Uterus (tissue), 4 donors: ENCODE measurements around the gene RAPGEF2. TPM values are rescaled to one million over a fixed set of nuclear protein-coding genes. Genes with fewer than 3 reads are reported as not detected.

Source experiments
- DNase-seq, 2 donors: peaks; one replicate each; pipeline ENCODE4 v3.0.0-alpha.2; 2019 to 2020
- H3K27ac ChIP-seq, 2 donors: fragments of 200-600 bp; sonication (generic); 1 replicate in 1 of 2; 2 replicates in 1 of 2; pipeline ENCODE4 v1.5.1; 2016 to 2018
- H3K27me3 ChIP-seq, 2 donors: fragments of 200-600 bp; sonication (generic); one replicate each; pipeline ENCODE4 v1.5.1; 2018 to 2019; ENCODE audit warnings: control low read depth in 1 of 2
- H3K36me3 ChIP-seq, 2 donors: fragments of 200-600 bp; sonication (generic); one replicate each; pipeline ENCODE4 v1.5.1; 2019; ENCODE audit warnings: control low read depth in 1 of 2
- H3K4me1 ChIP-seq, 2 donors: fragments of 200-600 bp; sonication (generic); one replicate each; pipeline ENCODE4 v1.5.1; 2018 to 2019; ENCODE audit warnings: control low read depth in 1 of 2
- H3K4me3 ChIP-seq, 2 donors: fragments of 200-600 bp; sonication (generic); 1 replicate in 1 of 2; 2 replicates in 1 of 2; pipeline ENCODE4 v1.5.1; 2018 to 2019; ENCODE audit warnings: mild to moderate bottlenecking in 1 of 2
- H3K9me3 ChIP-seq, 2 donors: fragments of 200-600 bp; sonication (generic); one replicate each; pipeline ENCODE4 v1.5.1; 2019; ENCODE audit warnings: control low read depth in 1 of 2
- CTCF ChIP-seq, 4 experiments: fragments of 200-600 bp in 2 of 4; fragments of 450-650 bp in 2 of 4; sonication (generic) in 2 of 4; IDR thresholded peaks; one replicate each; pipeline ENCODE4 v1.5.1; 2016 to 2019; ENCODE audit warnings: antibody characterized with exemption in 4 of 4, mild to moderate bottlenecking in 2 of 4, moderate library complexity in 1 of 4
- POLR2A ChIP-seq, 2 donors: fragments of 450-650 bp; IDR thresholded peaks; one replicate each; pipeline ENCODE4 v1.6.1; 2016; ENCODE audit warnings: antibody characterized with exemption in 2 of 2, mild to moderate bottlenecking in 1 of 2, moderate library complexity in 1 of 2
- intact Hi-C: fragments of 100-400 bp; cut with DNase I; formaldehyde crosslinking; loops from one replicate; pipeline ENCODE4 v1.15.1; 2023; ENCODE audit warnings: low total_unique reads
- total RNA-seq, 4 donors: library from RNA; depleted of rRNA in 3 of 4; stranded (reverse); fragments of >200 nt in 3 of 4; gene quantifications; one replicate each; pipeline versions ENCODE4 v1.1.0 to v1.2.4, GENCODE V29; 2014 to 2023
- donor health status: DM: yes; HTN: yes; CAD: no.

The RAPGEF2 gene
- total RNA-seq, 4 donors from 2014 or later = 27.9 to 61.4 (median 40.5) TPM

DNA sequence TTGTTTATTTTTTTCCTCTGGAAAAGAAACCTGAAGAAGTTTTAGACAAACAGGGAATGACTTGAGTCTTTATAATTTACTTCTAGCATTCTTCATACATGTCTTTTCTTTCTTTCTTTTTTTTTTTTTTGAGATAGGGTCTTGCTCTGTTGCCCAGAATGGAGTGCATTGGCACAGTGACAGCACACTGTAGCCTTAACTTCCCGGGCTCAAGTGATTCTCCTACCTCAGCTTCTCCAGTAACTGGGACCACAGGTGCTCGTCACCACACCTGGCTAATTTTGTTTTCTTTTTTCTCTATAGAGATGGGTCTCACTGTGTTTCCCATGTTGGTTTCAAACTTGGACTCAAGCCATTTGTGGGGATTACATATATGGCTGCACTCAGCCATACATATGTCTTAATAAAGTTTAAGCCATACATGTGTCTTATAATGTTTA lies 71.8 kb downstream of the RAPGEF2 start:
- Histone ChIP-seq H3K27me3 (no peaks in the 10 kb centered on the region), H3K4me1 (no peaks in the 10 kb centered on the region), H3K9me3 (no peaks in the 10 kb centered on the region), H3K36me3 (no peaks in the 10 kb centered on the region), H3K4me3 (no peak overlapping the region), H3K27ac (peak overlapping the region in 1 of 2 donors; percentile 77)
- TF ChIP-seq CTCF (IDR thresholded peaks at IDR 0.05) (no peak), POLR2A (IDR thresholded peaks at IDR 0.05) (no peak)
- DNase-seq = no peak
- intact Hi-C loops = loop anchor here (5.0 kb wide), 1 partner anchor 322 kb away; no protein-coding TSS in a partner anchor

GRCh38 chr4:159175085-159175988 lies 72.5 kb downstream of the RAPGEF2 start:
- H3K27me3 ChIP-seq = no peaks in the 10 kb centered on the region
- peak overlapping the region in 1 of 2 donors; percentile 77 for H3K27ac ChIP-seq
- H3K4me3 ChIP-seq = no peak overlapping the region
- TF ChIP-seq POLR2A (IDR thresholded peaks at IDR 0.05) (no peak), CTCF (IDR thresholded peaks at IDR 0.05) (peak; percentile 77 to 86 (median 81))
- peak; percentile 32 to 66 for DNase-seq
- H3K9me3 ChIP-seq = no peaks in the 10 kb centered on the region
- no peaks in the 10 kb centered on the region for H3K36me3 ChIP-seq
- intact Hi-C loops = loop anchor here (5.0 kb wide), 1 partner anchor 323 kb away; no protein-coding TSS in a partner anchor
- H3K4me1 ChIP-seq = no peaks in the 10 kb centered on the region

DNA sequence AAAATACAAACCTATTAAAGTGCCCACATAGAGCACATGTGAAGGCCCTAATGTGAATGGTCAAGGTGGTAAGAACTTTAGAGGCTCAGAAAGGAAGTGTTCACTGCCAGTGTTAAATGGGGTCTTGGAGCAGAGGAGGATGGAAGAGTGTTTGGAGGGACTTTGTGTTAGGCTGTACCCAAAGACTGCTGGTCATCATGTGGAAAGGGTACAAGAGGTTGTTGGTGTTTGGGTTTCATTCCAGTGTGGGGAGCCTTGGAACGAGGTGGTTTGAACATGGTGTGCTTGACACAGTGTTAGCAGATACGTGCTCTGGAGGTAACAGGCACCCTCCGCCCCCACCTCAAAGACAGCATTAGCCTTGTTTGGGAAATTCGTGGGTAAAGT lies 73.1 kb downstream of the RAPGEF2 start:
- H3K36me3 ChIP-seq = no peaks in the 10 kb centered on the region
- H3K4me3 ChIP-seq = no peak overlapping the region
- DNase-seq = no peak
- TF ChIP-seq CTCF (IDR thresholded peaks at IDR 0.05) (no peak), POLR2A (IDR thresholded peaks at IDR 0.05) (no peak)
- H3K9me3 ChIP-seq = no peaks in the 10 kb centered on the region
- intact Hi-C loops = loop anchor here (5.0 kb wide), 1 partner anchor 324 kb away; no protein-coding TSS in a partner anchor
- H3K27me3 ChIP-seq = no peaks in the 10 kb centered on the region
- peak overlapping the region in 1 of 2 donors; percentile 77 for H3K27ac ChIP-seq
- H3K4me1 ChIP-seq = no peaks in the 10 kb centered on the region

DNA sequence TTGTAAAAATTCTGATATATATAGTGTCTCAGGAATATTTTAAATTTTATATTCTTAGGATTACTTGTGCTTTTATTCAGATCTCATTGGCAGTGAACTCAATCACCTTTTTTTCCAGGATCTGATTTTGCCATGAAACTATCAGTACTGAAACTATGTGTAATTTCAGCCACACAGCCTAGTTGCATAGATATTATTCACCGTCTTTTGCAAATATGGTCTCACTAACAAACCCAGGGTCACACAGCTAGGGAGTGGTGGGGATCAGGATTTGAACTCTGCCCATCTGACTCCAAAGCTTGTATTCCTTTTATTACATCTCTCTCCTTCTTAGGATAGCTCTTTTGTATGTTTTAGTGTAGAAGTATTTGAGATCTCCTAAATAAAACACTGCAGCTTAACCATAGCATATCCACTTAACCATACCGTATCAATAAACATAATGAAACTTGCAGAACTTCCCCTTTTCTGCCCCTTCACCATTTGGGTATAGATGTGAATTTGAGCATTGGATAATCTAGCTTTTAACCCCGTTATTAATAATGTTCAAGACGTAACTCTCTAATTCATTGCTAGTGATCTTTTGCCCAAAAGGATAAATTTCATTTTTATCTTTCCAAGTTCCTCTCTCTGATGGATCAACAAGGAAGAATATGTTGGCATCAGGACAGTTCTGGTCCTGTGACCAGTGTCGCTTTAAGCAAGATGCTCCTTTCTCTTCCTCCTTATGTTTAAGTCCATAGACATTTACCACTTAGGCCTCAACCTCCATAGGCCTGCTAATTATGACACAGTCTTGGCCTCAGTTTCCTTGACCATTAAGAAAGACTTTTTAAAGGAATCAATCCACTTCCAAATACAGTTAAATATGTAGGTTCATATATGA lies 74.6 kb downstream of the RAPGEF2 start:
- H3K4me1 ChIP-seq = no peaks in the 10 kb centered on the region
- H3K27me3 ChIP-seq = no peaks in the 10 kb centered on the region
- TF ChIP-seq POLR2A (IDR thresholded peaks at IDR 0.05) = no peak
- no peak for TF ChIP-seq CTCF (IDR thresholded peaks at IDR 0.05)
- H3K27ac ChIP-seq = peak overlapping the region in 1 of 2 donors; percentile 8
- intact Hi-C loops = loop anchor here (5.0 kb wide), 1 partner anchor 325 kb away; no protein-coding TSS in a partner anchor
- H3K4me3 ChIP-seq = no peak overlapping the region
- no peak for DNase-seq
- H3K36me3 ChIP-seq = no peaks in the 10 kb centered on the region
- no peaks in the 10 kb centered on the region for H3K9me3 ChIP-seq
